K562 (cell line): ENCODE data around the gene RPF1. TPM values are rescaled to one million over a fixed set of nuclear protein-coding genes. Genes with fewer than 3 reads are reported as not detected.
A peak's percentile ranks its signal among the peaks of the same experiment; 100 is the strongest.

Source experiments
- BMI1 ChIP-seq: fragments of 150-350 bp; IDR thresholded peaks from 2 replicates; pipeline ENCODE4 v1.6.1; 2014; ENCODE audit warnings: low read length
- CAMTA2 ChIP-seq: fragments of 250-450 bp; sonication (Bioruptor Pico); conservative IDR thresholded peaks from 2 replicates; pipeline ENCODE4 v1.5.1; 2022
- KAT7 ChIP-seq: sonication (generic); formaldehyde crosslinking; IDR thresholded peaks from 2 replicates; pipeline ENCODE4 v1.8.0; 2022; ENCODE audit warnings: missing genetic modification reagents, mild to moderate bottlenecking, borderline replicate concordance
- NR1H2 ChIP-seq: sonication (generic); formaldehyde crosslinking; IDR thresholded peaks from 2 replicates; pipeline ENCODE4 v1.4.0; 2020; ENCODE audit warnings: mild to moderate bottlenecking, missing genetic modification reagents
- PHTF2 ChIP-seq: fragments of 250-450 bp; sonication (Bioruptor Pico); IDR thresholded peaks from 2 replicates; pipeline ENCODE4 v1.5.0; 2021; ENCODE audit warnings: mild to moderate bottlenecking
- STAT6 ChIP-seq: sonication (generic); formaldehyde crosslinking; IDR thresholded peaks from 2 replicates; pipeline ENCODE4 v1.8.1; 2023; ENCODE audit warnings: mild to moderate bottlenecking, missing genetic modification reagents
- XRCC5 ChIP-seq: fragments of 200-400 bp; formaldehyde crosslinking; IDR thresholded peaks from 2 replicates; pipeline ENCODE4 v1.6.1; 2017; ENCODE audit warnings: low read depth, mild to moderate bottlenecking, low read length
- ZNF197 ChIP-seq: fragments of 200-800 bp; sonication (Bioruptor generic); IDR thresholded peaks from 2 replicates; pipeline ENCODE4 v1.6.1; 2016; ENCODE audit warnings: low read depth, missing genetic modification characterization, missing compliant biosample characterization
- ZNF398 ChIP-seq: fragments of 250-450 bp; sonication (Bioruptor Pico); IDR thresholded peaks from 2 replicates; pipeline ENCODE4 v1.8.0; 2021; ENCODE audit warnings: moderate library complexity, mild to moderate bottlenecking, inconsistent platforms
- ZNF668 ChIP-seq: fragments of 250-450 bp; sonication (Bioruptor Pico); IDR thresholded peaks from 2 replicates; pipeline ENCODE4 v1.8.0; 2022; ENCODE audit warnings: mild to moderate bottlenecking, inconsistent platforms
- polyA plus RNA-seq, 8 experiments: library from polyadenylated mRNA; depleted of rRNA in 4 of 8; stranded (reverse) in 5 of 8; unstranded in 3 of 8; fragments of >200 nt; fragmentation: Nextera tagmentation in 2 of 8; fragmentation: Illumina TruSeq in 1 of 8; extraction: Ambion mirVana in 2 of 8; extraction: Trizol in 1 of 8; gene quantifications; 2 replicates each; pipeline versions ENCODE4 v1.2.1 to v1.2.3, GENCODE V29; 2011 to 2014; ENCODE audit warnings: inconsistent platforms in 1 of 8, missing spikeins in 1 of 8
- total RNA-seq, 7 experiments: library from RNA; depleted of rRNA in 6 of 7; stranded (reverse); fragments of >200 nt in 6 of 7; fragmentation: Illumina TruSeq in 2 of 7; extraction: Trizol in 2 of 7; gene quantifications; 2 replicates each; pipeline versions ENCODE4 v1.2.1 to v1.2.3, GENCODE V29; 2011 to 2021; ENCODE audit warnings: low replicate concordance in 1 of 7
- TF ChIP-seq, protein P1 (sequence below), 2 experiments: IDR thresholded peaks; 2 replicates each; pipeline ENCODE4 v1.6.1; 2012; ENCODE audit warnings: improper control_type of control experiment in 2 of 2, low read depth in 2 of 2, low read length in 2 of 2, borderline replicate concordance in 1 of 2
- TF ChIP-seq, protein P2 (sequence below): IDR thresholded peaks from 2 replicates; pipeline ENCODE4 v1.6.1; 2014; ENCODE audit warnings: antibody characterized with exemption
- TF ChIP-seq, protein P3 (sequence below): fragments of 450-650 bp; IDR thresholded peaks from 2 replicates; pipeline ENCODE4 v1.6.1; 2014; ENCODE audit warnings: low read depth, mild to moderate bottlenecking, moderate library complexity, borderline replicate concordance
- TF ChIP-seq, protein P4 (sequence below): fragments of 250-450 bp; sonication (Bioruptor Pico); IDR thresholded peaks from 2 replicates; pipeline ENCODE4 v1.4.0; 2020; ENCODE audit warnings: borderline replicate concordance

RPF1 gene
- total and polyA plus RNA-seq, 9 of the 15 experiments (the other 6 are each of a cell fraction or from before 2014, with no cell fraction given), result 52.4 to 156 (median 90.2) TPM

DNA sequence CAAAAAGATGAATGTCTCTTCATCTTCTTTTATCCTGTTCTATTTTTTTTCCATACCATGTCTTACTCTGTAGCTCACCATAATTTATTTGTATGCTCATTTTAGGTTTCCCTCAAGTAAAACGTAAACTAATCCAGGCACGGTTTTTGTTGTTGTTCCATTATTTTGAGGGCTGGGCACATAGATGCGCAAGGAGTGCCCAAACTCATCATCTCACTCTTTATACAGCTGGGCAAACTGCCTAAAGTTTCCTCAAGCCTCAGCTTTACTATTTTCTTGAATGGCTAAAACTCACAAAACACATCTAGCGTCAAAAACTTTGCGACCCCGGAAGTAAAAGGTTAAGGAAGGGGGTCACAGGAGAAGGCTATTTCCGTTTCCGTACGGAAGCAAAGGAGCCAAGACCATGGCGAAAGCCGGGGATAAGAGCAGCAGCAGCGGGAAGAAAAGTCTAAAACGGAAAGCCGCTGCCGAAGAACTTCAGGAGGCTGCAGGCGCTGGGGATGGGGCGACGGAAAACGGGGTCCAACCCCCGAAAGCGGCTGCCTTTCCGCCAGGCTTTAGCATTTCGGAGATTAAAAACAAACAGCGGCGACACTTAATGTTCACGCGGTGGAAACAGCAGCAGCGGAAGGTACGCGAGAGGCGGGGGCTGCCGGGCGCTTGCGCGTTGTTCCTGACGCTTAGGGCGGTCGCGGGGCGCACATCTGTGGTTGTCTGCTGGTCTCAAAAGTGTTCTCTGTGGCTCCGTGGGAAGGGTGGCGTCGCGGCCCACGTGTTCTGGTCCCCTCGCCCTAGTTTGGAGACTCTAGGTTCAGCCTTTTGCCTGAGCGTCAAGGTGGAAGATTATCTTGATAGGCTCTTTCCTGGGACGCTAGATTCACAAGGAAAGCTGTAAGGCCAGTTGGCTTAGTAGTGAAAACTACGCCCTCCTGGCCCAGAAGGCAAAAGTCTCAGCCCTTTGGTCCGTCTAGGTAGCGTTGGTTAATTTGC lies at the start of gene RPF1 (continued):
- TF ChIP-seq, protein P1, sequence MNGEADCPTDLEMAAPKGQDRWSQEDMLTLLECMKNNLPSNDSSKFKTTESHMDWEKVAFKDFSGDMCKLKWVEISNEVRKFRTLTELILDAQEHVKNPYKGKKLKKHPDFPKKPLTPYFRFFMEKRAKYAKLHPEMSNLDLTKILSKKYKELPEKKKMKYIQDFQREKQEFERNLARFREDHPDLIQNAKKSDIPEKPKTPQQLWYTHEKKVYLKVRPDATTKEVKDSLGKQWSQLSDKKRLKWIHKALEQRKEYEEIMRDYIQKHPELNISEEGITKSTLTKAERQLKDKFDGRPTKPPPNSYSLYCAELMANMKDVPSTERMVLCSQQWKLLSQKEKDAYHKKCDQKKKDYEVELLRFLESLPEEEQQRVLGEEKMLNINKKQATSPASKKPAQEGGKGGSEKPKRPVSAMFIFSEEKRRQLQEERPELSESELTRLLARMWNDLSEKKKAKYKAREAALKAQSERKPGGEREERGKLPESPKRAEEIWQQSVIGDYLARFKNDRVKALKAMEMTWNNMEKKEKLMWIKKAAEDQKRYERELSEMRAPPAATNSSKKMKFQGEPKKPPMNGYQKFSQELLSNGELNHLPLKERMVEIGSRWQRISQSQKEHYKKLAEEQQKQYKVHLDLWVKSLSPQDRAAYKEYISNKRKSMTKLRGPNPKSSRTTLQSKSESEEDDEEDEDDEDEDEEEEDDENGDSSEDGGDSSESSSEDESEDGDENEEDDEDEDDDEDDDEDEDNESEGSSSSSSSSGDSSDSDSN (IDR thresholded peaks at IDR 0.05; ENCODE audit: borderline replicate concordance in 1 of 2, low read depth in 2 of 2, low read length in 2 of 2), result no peak
- TF ChIP-seq ZNF197 (CRISPR knock-in tag), result peak; percentile 88; the same call in 1 of the 2 replicates
- TF ChIP-seq, protein P2, sequence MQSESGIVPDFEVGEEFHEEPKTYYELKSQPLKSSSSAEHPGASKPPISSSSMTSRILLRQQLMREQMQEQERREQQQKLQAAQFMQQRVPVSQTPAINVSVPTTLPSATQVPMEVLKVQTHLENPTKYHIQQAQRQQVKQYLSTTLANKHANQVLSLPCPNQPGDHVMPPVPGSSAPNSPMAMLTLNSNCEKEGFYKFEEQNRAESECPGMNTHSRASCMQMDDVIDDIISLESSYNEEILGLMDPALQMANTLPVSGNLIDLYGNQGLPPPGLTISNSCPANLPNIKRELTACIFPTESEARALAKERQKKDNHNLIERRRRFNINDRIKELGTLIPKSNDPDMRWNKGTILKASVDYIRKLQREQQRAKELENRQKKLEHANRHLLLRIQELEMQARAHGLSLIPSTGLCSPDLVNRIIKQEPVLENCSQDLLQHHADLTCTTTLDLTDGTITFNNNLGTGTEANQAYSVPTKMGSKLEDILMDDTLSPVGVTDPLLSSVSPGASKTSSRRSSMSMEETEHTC, result no peak
- TF ChIP-seq KAT7 (CRISPR knock-in tag), result no peak
- TF ChIP-seq, protein P3, sequence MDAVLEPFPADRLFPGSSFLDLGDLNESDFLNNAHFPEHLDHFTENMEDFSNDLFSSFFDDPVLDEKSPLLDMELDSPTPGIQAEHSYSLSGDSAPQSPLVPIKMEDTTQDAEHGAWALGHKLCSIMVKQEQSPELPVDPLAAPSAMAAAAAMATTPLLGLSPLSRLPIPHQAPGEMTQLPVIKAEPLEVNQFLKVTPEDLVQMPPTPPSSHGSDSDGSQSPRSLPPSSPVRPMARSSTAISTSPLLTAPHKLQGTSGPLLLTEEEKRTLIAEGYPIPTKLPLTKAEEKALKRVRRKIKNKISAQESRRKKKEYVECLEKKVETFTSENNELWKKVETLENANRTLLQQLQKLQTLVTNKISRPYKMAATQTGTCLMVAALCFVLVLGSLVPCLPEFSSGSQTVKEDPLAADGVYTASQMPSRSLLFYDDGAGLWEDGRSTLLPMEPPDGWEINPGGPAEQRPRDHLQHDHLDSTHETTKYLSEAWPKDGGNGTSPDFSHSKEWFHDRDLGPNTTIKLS, result no peak
- no peak for TF ChIP-seq CAMTA2 (CRISPR knock-in tag)
- no peak for TF ChIP-seq STAT6 (CRISPR knock-in tag)
- no peak for TF ChIP-seq ZNF398 (CRISPR knock-in tag)
- no peak for TF ChIP-seq ZNF668 (CRISPR knock-in tag)
- TF ChIP-seq NR1H2 (CRISPR knock-in tag), result no peak; the same call in 1 of the 2 replicates
- TF ChIP-seq XRCC5, result 0 out of 2 replicates have a peak, but pooled peaks have one; percentile 61
- TF ChIP-seq BMI1, result no peak
- no peak for TF ChIP-seq PHTF2 (CRISPR knock-in tag)
- TF ChIP-seq, protein P4, sequence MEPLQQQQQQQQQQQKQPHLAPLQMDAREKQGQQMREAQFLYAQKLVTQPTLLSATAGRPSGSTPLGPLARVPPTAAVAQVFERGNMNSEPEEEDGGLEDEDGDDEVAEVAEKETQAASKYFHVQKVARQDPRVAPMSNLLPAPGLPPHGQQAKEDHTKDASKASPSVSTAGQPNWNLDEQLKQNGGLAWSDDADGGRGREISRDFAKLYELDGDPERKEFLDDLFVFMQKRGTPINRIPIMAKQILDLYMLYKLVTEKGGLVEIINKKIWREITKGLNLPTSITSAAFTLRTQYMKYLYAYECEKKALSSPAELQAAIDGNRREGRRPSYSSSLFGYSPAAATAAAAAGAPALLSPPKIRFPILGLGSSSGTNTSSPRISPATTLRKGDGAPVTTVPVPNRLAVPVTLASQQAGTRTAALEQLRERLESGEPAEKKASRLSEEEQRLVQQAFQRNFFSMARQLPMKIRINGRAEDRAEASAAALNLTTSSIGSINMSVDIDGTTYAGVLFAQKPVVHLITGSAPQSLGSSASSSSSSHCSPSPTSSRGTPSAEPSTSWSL, result no peak
